ENCODE measurements around the gene APOB. TPM values are rescaled to one million over a fixed set of nuclear protein-coding genes. Genes with fewer than 3 reads are reported as not detected.

Gene APOB
- total and polyA plus RNA-seq, 2 experiments from 2014 or later, result not detected

DNA sequence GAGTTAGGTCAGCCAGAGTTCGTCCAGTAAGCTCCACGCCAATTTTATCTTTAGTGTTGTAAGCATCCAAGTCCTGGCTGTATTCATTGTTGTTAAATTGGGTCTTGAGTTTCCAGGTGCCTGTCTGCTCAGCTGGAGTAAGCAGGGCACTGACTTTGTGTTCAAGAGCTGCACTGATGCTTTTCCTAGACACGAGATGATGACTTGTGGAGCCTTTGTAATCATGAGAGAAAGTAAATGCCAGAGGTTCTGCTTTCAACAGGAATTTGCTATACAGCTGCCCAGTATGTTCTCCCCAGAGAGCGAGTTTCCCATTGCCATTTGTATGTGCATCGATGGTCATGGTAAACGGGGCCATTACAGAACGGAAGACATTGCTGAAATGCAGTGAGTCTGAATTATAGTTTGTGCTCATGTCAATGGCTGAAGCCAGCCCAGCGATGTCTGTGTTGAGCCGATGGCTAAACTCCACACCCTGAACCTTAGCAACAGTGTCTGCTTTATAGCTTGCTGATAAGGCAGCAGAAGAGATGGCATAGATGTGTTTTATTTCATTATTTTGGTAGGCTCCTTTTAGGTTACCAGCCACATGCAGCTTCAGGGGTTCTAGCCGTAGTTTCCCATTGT, 32.9 kb downstream of the APOB start:
- Histone ChIP-seq H3K9me2 (ENCODE audit: insufficient read depth) (no peaks in the 10 kb centered on the region), H3K36me3 (ENCODE audit: low read depth) (no peaks in the 10 kb centered on the region), H3K4me2 (ENCODE audit: unreplicated experiment) (no peak overlapping the region), H3F3A (ENCODE audit: insufficient read depth) (no peaks in the 10 kb centered on the region), H2AFZ (no peak overlapping the region), H3K4me1 (ENCODE audit: insufficient read depth) (no peaks in the 10 kb centered on the region), H3K4me3 (no peak overlapping the region), H4K20me1 (ENCODE audit: insufficient read depth) (no peaks in the 10 kb centered on the region), H3K9ac (no peak overlapping the region), H3K27me3 (replicated peaks; ENCODE audit: insufficient read depth) (no peaks in the 10 kb centered on the region), H3K9me3 (ENCODE audit: low read depth) (no peaks in the 10 kb centered on the region), H3K27ac (no peak overlapping the region), H3K79me2 (ENCODE audit: insufficient read depth) (no peaks in the 10 kb centered on the region)
- in situ Hi-C loops (cut with MboI), result no loop called here
- WGBS, 2 experiments (ENCODE audit: low coverage in 1 of 2, low lambda C conversion rate in 2 of 2, missing lambda C conversion rate in 2 of 2), result 37 to 50% methylated on average over 10 of the region's 10 CpGs
- TF ChIP-seq EZH2 (IDR thresholded peaks at IDR 0.05; ENCODE audit: insufficient read depth, poor library complexity, severe bottlenecking) (no peak), EZH2phosphoT487 (IDR thresholded peaks at IDR 0.05; ENCODE audit: insufficient read depth, low read depth) (no peak)
- no peak for DNase-seq

DNA sequence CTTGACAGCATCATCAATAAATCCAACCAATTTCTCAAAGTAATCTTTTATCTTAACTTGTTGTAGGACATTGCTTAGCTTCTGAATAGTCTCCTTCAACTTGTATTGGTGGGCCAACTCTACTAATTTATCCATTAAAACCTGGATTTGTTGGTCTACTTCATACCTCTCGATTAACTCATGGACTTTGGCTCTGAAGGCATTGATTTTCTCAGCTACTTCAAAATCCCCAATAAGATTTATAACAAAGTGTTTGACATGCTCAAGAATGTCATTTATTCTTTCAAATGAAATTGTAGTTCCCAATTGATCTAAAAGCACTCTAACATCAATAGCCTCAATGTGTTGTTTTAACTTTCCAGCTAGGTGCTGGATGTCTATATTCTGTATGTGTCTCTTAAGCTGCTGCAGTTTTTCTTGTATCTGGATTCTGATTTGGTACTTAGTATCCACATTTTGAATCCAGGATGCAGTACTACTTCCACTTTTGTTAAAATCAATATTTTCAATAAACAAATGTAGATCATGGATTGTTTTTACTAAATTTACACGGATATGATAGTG, 34.1 kb downstream of the APOB start:
- H3K79me2 ChIP-seq (ENCODE audit: insufficient read depth), result no peaks in the 10 kb centered on the region
- no peaks in the 10 kb centered on the region for H3K27me3 ChIP-seq (replicated peaks; ENCODE audit: insufficient read depth)
- in situ Hi-C loops (cut with MboI), result no loop called here
- H3K36me3 ChIP-seq (ENCODE audit: low read depth), result no peaks in the 10 kb centered on the region
- H3K27ac ChIP-seq, result no peak overlapping the region
- no peaks in the 10 kb centered on the region for H3K9me3 ChIP-seq (ENCODE audit: low read depth)
- H3K9ac ChIP-seq, result no peak overlapping the region
- H3K9me2 ChIP-seq (ENCODE audit: insufficient read depth), result no peaks in the 10 kb centered on the region
- no peak for TF ChIP-seq EZH2phosphoT487 (IDR thresholded peaks at IDR 0.05; ENCODE audit: insufficient read depth, low read depth)
- no peak for TF ChIP-seq EZH2 (IDR thresholded peaks at IDR 0.05; ENCODE audit: insufficient read depth, poor library complexity, severe bottlenecking)
- no peaks in the 10 kb centered on the region for H4K20me1 ChIP-seq (ENCODE audit: insufficient read depth)
- H3K4me2 ChIP-seq (ENCODE audit: unreplicated experiment), result no peak overlapping the region
- no peaks in the 10 kb centered on the region for H3K4me1 ChIP-seq (ENCODE audit: insufficient read depth)
- no peak overlapping the region for H3K4me3 ChIP-seq
- no peak for DNase-seq
- no peaks in the 10 kb centered on the region for H3F3A ChIP-seq (ENCODE audit: insufficient read depth)
- no peak overlapping the region for H2AFZ ChIP-seq
- WGBS, 2 experiments (ENCODE audit: low coverage in 1 of 2, low lambda C conversion rate in 2 of 2, missing lambda C conversion rate in 2 of 2), result 0% methylated on average over 2 of the region's 2 CpGs

DNA sequence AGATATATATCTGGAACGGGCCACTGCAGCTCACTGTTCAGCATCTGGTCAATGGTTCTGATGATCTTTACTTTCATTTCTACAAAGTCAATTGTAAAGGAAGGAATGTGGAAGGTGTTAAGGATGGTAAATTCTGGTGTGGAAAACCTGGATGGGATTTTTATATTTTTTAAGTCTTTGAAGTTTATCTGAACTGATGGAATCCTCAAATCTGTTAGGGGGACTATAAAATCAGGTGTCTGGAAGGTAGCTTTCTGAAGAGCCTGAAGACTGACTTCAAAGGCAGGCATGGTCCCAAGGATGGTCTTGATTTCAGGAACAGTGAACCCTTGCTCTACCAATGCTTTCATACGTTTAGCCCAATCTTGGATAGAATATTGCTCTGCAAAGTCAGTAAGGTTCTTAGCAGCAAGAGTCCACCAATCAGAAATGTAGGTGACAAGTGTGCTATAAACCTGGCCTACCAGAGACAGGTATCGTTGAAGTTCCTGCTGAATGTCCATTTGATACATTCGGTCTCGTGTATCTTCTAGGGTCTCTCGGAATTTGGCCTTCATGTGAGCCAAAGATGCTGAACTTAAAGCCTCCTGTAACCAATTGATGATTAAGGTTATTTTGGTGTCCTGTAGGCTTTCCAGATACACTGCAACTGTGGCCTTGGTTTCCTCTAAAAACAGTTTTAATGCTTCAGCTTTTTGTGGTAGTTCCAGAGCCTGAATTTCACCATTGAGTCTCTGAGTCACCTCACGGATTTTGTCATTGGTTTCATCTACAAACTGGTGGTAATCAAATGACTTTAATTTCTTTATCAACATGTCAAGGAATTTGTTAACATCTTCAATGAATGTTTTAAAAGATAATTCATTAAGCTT, 34.8 kb downstream of the APOB start:
- H3K9ac ChIP-seq, result no peak overlapping the region
- no peaks in the 10 kb centered on the region for H4K20me1 ChIP-seq (ENCODE audit: insufficient read depth)
- no peaks in the 10 kb centered on the region for H3K79me2 ChIP-seq (ENCODE audit: insufficient read depth)
- H3K27me3 ChIP-seq (replicated peaks; ENCODE audit: insufficient read depth), result no peaks in the 10 kb centered on the region
- H3K4me2 ChIP-seq (ENCODE audit: unreplicated experiment), result no peak overlapping the region
- no peaks in the 10 kb centered on the region for H3F3A ChIP-seq (ENCODE audit: insufficient read depth)
- no peaks in the 10 kb centered on the region for H3K9me3 ChIP-seq (ENCODE audit: low read depth)
- no peak overlapping the region for H3K27ac ChIP-seq
- DNase-seq, result no peak
- no peak overlapping the region for H2AFZ ChIP-seq
- H3K9me2 ChIP-seq (ENCODE audit: insufficient read depth), result no peaks in the 10 kb centered on the region
- H3K36me3 ChIP-seq (ENCODE audit: low read depth), result no peaks in the 10 kb centered on the region
- in situ Hi-C loops (cut with MboI), result no loop called here
- no peak overlapping the region for H3K4me3 ChIP-seq
- 37 to 38% methylated on average over 7 of the region's 7 CpGs for WGBS, 2 experiments (ENCODE audit: low coverage in 1 of 2, low lambda C conversion rate in 2 of 2, missing lambda C conversion rate in 2 of 2)
- no peaks in the 10 kb centered on the region for H3K4me1 ChIP-seq (ENCODE audit: insufficient read depth)
- TF ChIP-seq EZH2phosphoT487 (IDR thresholded peaks at IDR 0.05; ENCODE audit: insufficient read depth, low read depth), result no peak
- TF ChIP-seq EZH2 (IDR thresholded peaks at IDR 0.05; ENCODE audit: insufficient read depth, poor library complexity, severe bottlenecking), result no peak

DNA sequence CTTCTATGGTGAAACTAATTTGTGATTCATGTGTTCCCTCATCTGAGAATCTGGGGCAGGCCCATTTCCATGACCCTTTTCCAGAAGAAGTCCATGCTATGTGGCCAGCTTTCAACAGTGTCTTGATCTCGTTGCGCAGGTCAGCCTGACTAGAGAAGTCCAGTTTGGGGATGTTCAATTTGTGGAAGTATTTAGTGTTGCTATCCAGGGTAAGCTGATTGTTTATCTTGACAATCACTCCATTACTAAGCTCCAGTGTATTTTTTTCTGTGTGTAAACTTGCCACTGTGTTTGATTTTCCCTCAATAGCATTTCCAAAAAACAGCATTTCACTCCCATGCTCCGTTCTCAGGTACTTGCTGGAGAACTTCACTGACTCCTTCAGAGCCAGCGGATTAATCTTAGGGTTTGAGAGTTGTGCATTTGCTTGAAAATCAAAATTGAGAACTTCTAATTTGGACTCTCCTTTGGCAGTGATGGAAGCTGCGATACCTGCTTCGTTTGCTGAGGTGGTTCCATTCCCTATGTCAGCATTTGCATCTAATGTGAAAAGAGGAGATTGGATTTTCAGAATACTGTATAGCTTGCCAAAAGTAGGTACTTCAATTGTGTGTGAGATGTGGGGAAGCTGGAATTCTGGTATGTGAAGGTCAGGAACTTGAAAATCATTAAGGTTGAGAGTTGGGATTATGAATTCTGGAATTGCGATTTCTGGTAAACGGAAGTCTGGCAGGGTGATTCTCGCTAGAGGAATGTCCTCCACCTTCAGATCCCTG, 35.7 kb downstream of the APOB start:
- H4K20me1 ChIP-seq (ENCODE audit: insufficient read depth), result no peaks in the 10 kb centered on the region
- in situ Hi-C loops (cut with MboI), result no loop called here
- H3K9me3 ChIP-seq (ENCODE audit: low read depth), result no peaks in the 10 kb centered on the region
- no peak for DNase-seq
- H3K9me2 ChIP-seq (ENCODE audit: insufficient read depth), result no peaks in the 10 kb centered on the region
- H3K4me2 ChIP-seq (ENCODE audit: unreplicated experiment), result no peak overlapping the region
- H3K27ac ChIP-seq, result no peak overlapping the region
- no peaks in the 10 kb centered on the region for H3F3A ChIP-seq (ENCODE audit: insufficient read depth)
- H3K79me2 ChIP-seq (ENCODE audit: insufficient read depth), result no peaks in the 10 kb centered on the region
- no peak overlapping the region for H3K4me3 ChIP-seq
- H3K36me3 ChIP-seq (ENCODE audit: low read depth), result no peaks in the 10 kb centered on the region
- TF ChIP-seq EZH2 (IDR thresholded peaks at IDR 0.05; ENCODE audit: insufficient read depth, poor library complexity, severe bottlenecking) (no peak), EZH2phosphoT487 (IDR thresholded peaks at IDR 0.05; ENCODE audit: insufficient read depth, low read depth) (no peak)
- H2AFZ ChIP-seq, result no peak overlapping the region
- H3K27me3 ChIP-seq (replicated peaks; ENCODE audit: insufficient read depth), result no peaks in the 10 kb centered on the region
- H3K9ac ChIP-seq, result no peak overlapping the region
- WGBS, 2 experiments (ENCODE audit: low coverage in 1 of 2, low lambda C conversion rate in 2 of 2, missing lambda C conversion rate in 2 of 2), result 39 to 47% methylated on average over 9 of the region's 9 CpGs
- no peaks in the 10 kb centered on the region for H3K4me1 ChIP-seq (ENCODE audit: insufficient read depth)
